Measurements from ENCODE around the gene ZBTB20. TPM values are rescaled to one million over a fixed set of nuclear protein-coding genes. Genes with fewer than 3 reads are reported as not detected.
A peak's percentile ranks its signal among the peaks of the same experiment; 100 is the strongest.

ZBTB20 gene
- total RNA-seq, 1 donor from 2014 or later: 91.2 TPM

- no peaks in the 10 kb centered on the region for H3K27me3 Mint-ChIP-seq
- CTCF ChIA-PET: interaction anchor here (3.8 kb wide), 1 partner anchor 17 kb away, joined by 20 read pairs; no protein-coding TSS in a partner anchor
- peak; percentile 74 for ATAC-seq (ENCODE audit: low read depth)
Observed at GRCh38 chr3:114436182-114436581, 710.9 kb downstream of the ZBTB20 start.

GRCh38 chr3:114435386-114436115 is 711.5 kb downstream of the ZBTB20 start:
- DNase-seq (no peak), ATAC-seq (ENCODE audit: low read depth) (no peak)
- ChIA-PET CTCF (interaction anchor here (0.6 to 3.8 kb wide), 2 partner anchors 10 to 16 kb away, joined by 3 to 20 read pairs; no protein-coding TSS in a partner anchor), POLR2A (interaction anchor here (1.0 to 2.0 kb wide), 6 partner anchors 8 to 51 kb away, joined by 3 to 8 read pairs (median 4); no protein-coding TSS in a partner anchor)
- Mint-ChIP-seq H3K27ac (peak overlapping the region; percentile 77), H3K4me3 (peak overlapping the region; percentile 8), H3K36me3 (ENCODE audit: low read depth) (peaks cover 12% of the 10 kb centered on the region), H3K4me1 (peaks cover 62% of the 10 kb centered on the region), H3K27me3 (no peaks in the 10 kb centered on the region), H3K9me3 (no peaks in the 10 kb centered on the region)
- intact Hi-C loops (cut with micrococcal nuclease): loop anchor here (1.0 kb wide), 1 partner anchor 7 kb away; no protein-coding TSS in a partner anchor
- TF ChIP-seq CTCF (IDR thresholded peaks at IDR 0.05): no peak

More at GRCh38 chr3:114436182-114436581, 710.9 kb downstream of the ZBTB20 start:
- no peak for DNase-seq
- Mint-ChIP-seq H3K27ac (peak overlapping the region; percentile 77), H3K9me3 (no peaks in the 10 kb centered on the region), H3K36me3 (ENCODE audit: low read depth) (peaks cover 14% of the 10 kb centered on the region), H3K4me3 (peak overlapping the region; percentile 8), H3K4me1 (peaks cover 61% of the 10 kb centered on the region)
- intact Hi-C loops (cut with micrococcal nuclease): loop anchor here (1.0 kb wide), 1 partner anchor 8 kb away; no protein-coding TSS in a partner anchor
- POLR2A ChIA-PET: interaction anchor here (1.0 to 2.0 kb wide), 6 partner anchors 8 to 52 kb away, joined by 3 to 8 read pairs (median 4); no protein-coding TSS in a partner anchor
- no peak for TF ChIP-seq CTCF (IDR thresholded peaks at IDR 0.05)

- peaks cover 65% of the 10 kb centered on the region for H3K4me1 Mint-ChIP-seq
- no peaks in the 10 kb centered on the region for H3K9me3 Mint-ChIP-seq
- POLR2A ChIA-PET: interaction anchor here (1.3 kb wide), 1 partner anchor 9 kb away, joined by 4 read pairs; no protein-coding TSS in a partner anchor
- no peaks in the 10 kb centered on the region for H3K27me3 Mint-ChIP-seq
- DNase-seq: no peak
- H3K27ac Mint-ChIP-seq: no peak overlapping the region
- TF ChIP-seq CTCF (IDR thresholded peaks at IDR 0.05): no peak
- ATAC-seq (ENCODE audit: low read depth): no peak
- intact Hi-C loops (cut with micrococcal nuclease): no loop called here
- CTCF ChIA-PET: interaction anchor here (2.2 kb wide), 1 partner anchor 13 kb away, joined by 12 read pairs; no protein-coding TSS in a partner anchor
- peaks cover 8% of the 10 kb centered on the region for H3K36me3 Mint-ChIP-seq (ENCODE audit: low read depth)
- no peak overlapping the region for H3K4me3 Mint-ChIP-seq
Observed at GRCh38 chr3:114432310-114432709, 714.8 kb downstream of the ZBTB20 start.

- DNase-seq: no peak
- Mint-ChIP-seq H3K27me3 (no peaks in the 10 kb centered on the region), H3K36me3 (ENCODE audit: low read depth) (peaks cover 4% of the 10 kb centered on the region), H3K4me3 (peak overlapping the region; percentile 55), H3K4me1 (peaks cover 51% of the 10 kb centered on the region), H3K27ac (peak overlapping the region; percentile 90), H3K9me3 (no peaks in the 10 kb centered on the region)
- ATAC-seq (ENCODE audit: low read depth): peak; percentile 90
- CTCF ChIA-PET: interaction anchor here (0.7 to 1.2 kb wide), 4 partner anchors 9 to 47 kb away, joined by 3 read pairs; no protein-coding TSS in a partner anchor
- TF ChIP-seq CTCF (IDR thresholded peaks at IDR 0.05): no peak
- POLR2A ChIA-PET: interaction anchor here (0.5 to 1.9 kb wide), 11 partner anchors 8 to 215 kb away, joined by 3 to 23 read pairs (median 5); no protein-coding TSS in a partner anchor
- intact Hi-C loops (cut with micrococcal nuclease): loop anchor here (1.0 to 2.0 kb wide), 5 partner anchors 8 to 371 kb away; partner anchors contain the start of genes CCDC191 and QTRT2
Observed at GRCh38 chr3:114428044-114428595, 719.0 kb downstream of the ZBTB20 start.
